IPS-20b (cell line): Measurements from ENCODE around the gene DENND1A.

Experiments
- H3K27ac ChIP-seq: one replicate; pipeline ENCODE4 v1.5.1; 2013; ENCODE audit warnings: low read length
- H3K27me3 ChIP-seq: 2 replicates; pipeline ENCODE4 v1.6.1; 2013; ENCODE audit warnings: mild to moderate bottlenecking, low read length, inconsistent platforms; ENCODE audit not compliant: insufficient read depth
- H3K36me3 ChIP-seq: 2 replicates; pipeline ENCODE4 v1.6.1; 2013; ENCODE audit warnings: low read depth, mild to moderate bottlenecking, inconsistent platforms, low read length, moderate library complexity; ENCODE audit not compliant: insufficient read depth
- H3K4me1 ChIP-seq: 2 replicates; pipeline ENCODE4 v1.6.1; 2013; ENCODE audit warnings: mild to moderate bottlenecking, control low read depth, inconsistent platforms, low read length, moderate library complexity; ENCODE audit not compliant: insufficient read depth
- H3K4me3 ChIP-seq: 2 replicates; pipeline ENCODE4 v1.5.1; 2013; ENCODE audit warnings: mild to moderate bottlenecking, low read length, inconsistent platforms
- H3K9ac ChIP-seq: 2 replicates; pipeline ENCODE4 v1.6.1; 2013; ENCODE audit warnings: low read depth, mild to moderate bottlenecking, inconsistent platforms, low read length, moderate library complexity
- H3K9me3 ChIP-seq: 2 replicates; pipeline ENCODE4 v1.6.1; 2013; ENCODE audit warnings: mild to moderate bottlenecking, low read depth, low read length, inconsistent platforms; ENCODE audit not compliant: insufficient read depth

The DENND1A gene

GRCh38 chr9:123420592-123421111, 509.3 kb downstream of the DENND1A start:
- H3K27ac ChIP-seq: no peak overlapping the region
- peaks cover 7% of the 10 kb centered on the region; the same call in 1 of the 2 replicates for H3K36me3 ChIP-seq
- no peaks in the 10 kb centered on the region for H3K9me3 ChIP-seq
- H3K4me1 ChIP-seq: peaks cover 19% of the 10 kb centered on the region
- no peak overlapping the region for H3K9ac ChIP-seq
- no peaks in the 10 kb centered on the region for H3K27me3 ChIP-seq
- H3K4me3 ChIP-seq: no peak overlapping the region

- no peak overlapping the region for H3K9ac ChIP-seq
- H3K4me1 ChIP-seq: peaks cover 20% of the 10 kb centered on the region
- no peak overlapping the region for H3K27ac ChIP-seq
- no peaks in the 10 kb centered on the region for H3K27me3 ChIP-seq
- no peaks in the 10 kb centered on the region for H3K9me3 ChIP-seq
- H3K36me3 ChIP-seq: peaks cover 7% of the 10 kb centered on the region; the same call in 1 of the 2 replicates
- no peak overlapping the region for H3K4me3 ChIP-seq
These were observed 510.0 kb downstream of the DENND1A start for GRCh38 chr9:123419721-123420591.

DNA sequence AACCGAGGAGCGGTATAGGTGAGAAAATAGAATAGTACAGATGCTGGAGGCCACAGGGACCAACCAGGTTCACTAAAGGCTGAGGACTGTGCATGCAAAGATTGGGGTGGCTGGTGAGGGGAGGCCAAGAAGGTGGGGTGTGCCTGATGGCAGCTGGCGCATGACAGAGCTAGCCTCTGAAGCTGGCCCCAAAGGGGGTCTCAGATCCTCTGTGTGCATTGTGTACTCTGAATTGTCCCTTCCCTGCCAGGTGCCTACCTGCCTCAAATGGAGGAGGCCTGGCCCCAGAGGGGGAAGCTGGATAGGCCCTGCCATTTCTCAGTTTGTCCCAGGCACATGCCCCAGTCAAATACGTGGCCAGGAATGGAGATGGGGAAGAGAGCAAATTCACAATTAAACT, 510.8 kb downstream of the DENND1A start:
- Histone ChIP-seq H3K4me3 (no peak overlapping the region), H3K27ac (no peak overlapping the region), H3K9me3 (no peaks in the 10 kb centered on the region), H3K36me3 (peaks cover 7% of the 10 kb centered on the region; the same call in 1 of the 2 replicates), H3K4me1 (peaks cover 24% of the 10 kb centered on the region), H3K27me3 (no peaks in the 10 kb centered on the region), H3K9ac (no peak overlapping the region)

- H3K27me3 ChIP-seq: no peaks in the 10 kb centered on the region
- no peaks in the 10 kb centered on the region for H3K9me3 ChIP-seq
- H3K27ac ChIP-seq: no peak overlapping the region
- peaks cover 22% of the 10 kb centered on the region for H3K4me1 ChIP-seq
- H3K4me3 ChIP-seq: no peak overlapping the region
- peaks cover 7% of the 10 kb centered on the region; the same call in 1 of the 2 replicates for H3K36me3 ChIP-seq
- H3K9ac ChIP-seq: no peak overlapping the region
These were observed 511.4 kb downstream of the DENND1A start for GRCh38 chr9:123418506-123418905.

- H3K4me1 ChIP-seq: peaks cover 19% of the 10 kb centered on the region
- H3K9ac ChIP-seq: no peak overlapping the region
- H3K9me3 ChIP-seq: no peaks in the 10 kb centered on the region
- no peaks in the 10 kb centered on the region for H3K27me3 ChIP-seq
- H3K27ac ChIP-seq: no peak overlapping the region
- H3K4me3 ChIP-seq: no peak overlapping the region
- peaks cover 7% of the 10 kb centered on the region; the same call in 1 of the 2 replicates for H3K36me3 ChIP-seq
These were observed 511.9 kb downstream of the DENND1A start for GRCh38 chr9:123418052-123418430.

DNA sequence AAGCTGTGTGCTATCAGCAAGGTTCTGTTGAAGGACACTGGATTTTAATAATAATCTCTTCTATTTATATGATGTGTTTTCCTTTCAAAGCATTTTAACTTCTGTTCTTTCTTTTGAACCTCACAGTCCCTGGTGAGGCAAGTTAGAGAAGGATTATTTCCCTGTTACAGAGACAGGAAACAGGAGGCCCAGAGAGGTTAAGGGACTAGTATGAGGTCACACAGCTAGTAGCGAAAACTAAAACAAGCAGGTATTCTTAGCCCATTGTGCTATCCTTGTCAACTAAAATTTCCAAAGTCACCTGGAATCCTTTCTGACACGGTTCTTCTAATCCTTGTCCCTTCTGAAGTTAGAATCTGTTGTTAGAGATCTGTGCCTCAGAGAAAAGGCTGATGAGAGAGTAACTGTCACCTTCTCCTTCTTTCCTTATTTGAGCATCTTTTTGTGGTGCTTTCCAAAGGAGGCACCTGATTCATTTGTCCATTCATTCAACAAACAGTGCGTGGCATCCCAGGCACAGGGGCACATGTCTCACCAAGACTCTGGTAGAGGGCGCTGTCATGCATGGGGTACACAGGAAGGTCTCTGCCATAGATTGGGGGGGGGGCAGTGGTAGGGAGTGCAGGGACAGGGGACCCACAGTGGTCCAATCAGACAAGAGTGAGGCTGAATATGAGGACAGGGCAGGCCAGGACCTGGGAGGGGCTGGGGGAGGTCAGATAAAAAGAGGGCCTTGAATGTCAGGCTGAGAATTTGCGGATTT, 512.5 kb downstream of the DENND1A start:
- no peak overlapping the region for H3K9ac ChIP-seq
- H3K36me3 ChIP-seq: peaks cover 7% of the 10 kb centered on the region; the same call in 1 of the 2 replicates
- no peak overlapping the region for H3K4me3 ChIP-seq
- H3K27ac ChIP-seq: no peak overlapping the region
- no peaks in the 10 kb centered on the region for H3K9me3 ChIP-seq
- peaks cover 13% of the 10 kb centered on the region for H3K4me1 ChIP-seq
- H3K27me3 ChIP-seq: no peaks in the 10 kb centered on the region

GRCh38 chr9:123416176-123416575, 513.8 kb downstream of the DENND1A start:
- Histone ChIP-seq H3K9ac (no peak overlapping the region), H3K36me3 (peaks cover 7% of the 10 kb centered on the region; the same call in 1 of the 2 replicates), H3K4me3 (no peak overlapping the region), H3K9me3 (no peaks in the 10 kb centered on the region), H3K27me3 (no peaks in the 10 kb centered on the region), H3K4me1 (0 out of 2 replicates have a peak, but pooled peaks cover 5% of the 10 kb centered on the region), H3K27ac (no peak overlapping the region)

DNA sequence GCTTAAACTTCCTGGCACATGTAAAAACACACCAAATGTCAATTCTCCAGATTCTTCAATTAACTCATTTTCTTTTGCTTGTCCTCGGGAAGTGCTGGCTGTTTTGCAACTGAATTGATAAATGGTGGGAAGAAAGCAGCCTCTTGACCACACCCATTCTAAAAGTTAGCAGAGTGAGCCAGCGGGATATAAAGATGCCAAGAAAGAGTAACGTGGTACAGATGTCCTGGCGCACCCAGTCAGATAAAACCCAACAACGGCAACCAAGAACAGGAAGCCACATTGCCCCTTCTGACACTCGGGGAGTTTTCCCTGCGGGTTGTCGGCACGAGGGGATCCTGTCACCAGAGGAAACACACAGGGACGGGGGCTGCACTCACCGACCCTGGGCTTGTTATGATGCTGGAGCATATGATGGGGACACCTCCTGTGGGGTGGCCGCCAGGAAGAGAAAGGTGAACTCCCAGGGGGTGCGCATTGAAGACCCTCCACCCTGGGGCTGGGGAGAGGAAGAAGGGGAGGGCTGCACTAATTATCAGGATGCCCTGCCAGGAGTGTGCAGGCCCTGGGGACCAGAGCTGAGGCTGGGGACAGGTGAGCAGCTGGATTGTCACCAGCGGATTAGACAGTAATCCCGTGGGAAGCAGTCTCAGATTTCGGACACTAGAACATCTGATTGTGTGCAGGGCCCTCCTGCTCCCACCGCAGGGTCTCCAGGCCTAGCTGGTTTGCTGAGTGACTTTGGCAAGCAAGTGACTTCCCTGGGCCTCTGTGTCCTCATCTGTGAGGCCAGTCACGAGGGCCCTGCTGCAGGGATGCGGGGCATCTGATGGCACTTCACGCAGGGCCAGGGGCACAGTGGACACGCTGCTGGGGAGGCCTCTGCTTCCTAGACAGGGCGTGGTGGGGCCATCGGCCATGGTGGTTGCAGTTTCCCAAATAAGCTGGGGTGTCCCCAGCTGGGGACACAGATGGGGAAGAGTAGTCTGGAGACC, 514.7 kb downstream of the DENND1A start:
- Histone ChIP-seq H3K36me3 (peaks cover 7% of the 10 kb centered on the region; the same call in 1 of the 2 replicates), H3K27ac (no peak overlapping the region), H3K4me3 (no peak overlapping the region), H3K9me3 (no peaks in the 10 kb centered on the region), H3K4me1 (0 out of 2 replicates have a peak, but pooled peaks cover 5% of the 10 kb centered on the region), H3K9ac (no peak overlapping the region), H3K27me3 (no peaks in the 10 kb centered on the region)

DNA sequence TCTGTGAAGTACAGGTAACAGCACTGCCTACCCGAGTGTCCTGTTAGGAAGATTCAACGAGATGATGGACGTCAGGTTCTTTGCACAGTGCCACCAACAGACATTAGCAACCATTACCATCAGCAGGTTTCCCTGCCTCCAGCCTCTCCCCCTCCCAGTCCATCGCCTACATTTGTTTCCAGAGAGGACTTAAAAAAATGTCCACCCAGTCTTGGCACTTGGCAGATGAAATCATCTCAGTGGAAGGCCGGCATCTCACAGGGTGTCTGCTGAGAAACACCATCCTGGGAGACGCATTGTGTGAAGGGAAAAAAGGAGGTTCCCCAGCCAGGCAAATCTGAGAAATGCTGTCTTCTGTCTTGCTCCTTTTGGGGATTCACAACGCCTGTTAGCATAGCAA, 515.7 kb downstream of the DENND1A start:
- Histone ChIP-seq H3K4me3 (no peak overlapping the region), H3K4me1 (0 out of 2 replicates have a peak, but pooled peaks cover 5% of the 10 kb centered on the region), H3K36me3 (no peaks in the 10 kb centered on the region), H3K27me3 (no peaks in the 10 kb centered on the region), H3K9ac (no peak overlapping the region), H3K9me3 (no peaks in the 10 kb centered on the region), H3K27ac (no peak overlapping the region)

- no peaks in the 10 kb centered on the region for H3K9me3 ChIP-seq
- peaks cover 8% of the 10 kb centered on the region; the same call in 1 of the 2 replicates for H3K4me1 ChIP-seq
- no peak overlapping the region for H3K9ac ChIP-seq
- H3K4me3 ChIP-seq: no peak overlapping the region
- no peaks in the 10 kb centered on the region for H3K27me3 ChIP-seq
- no peak overlapping the region for H3K27ac ChIP-seq
- no peaks in the 10 kb centered on the region for H3K36me3 ChIP-seq
These were observed 517.6 kb downstream of the DENND1A start for GRCh38 chr9:123412171-123412820.
